A549 (cell line): Measurements from ENCODE around the gene PRG3.

Source experiments
- EP300 ChIP-seq, 2 experiments: fragments of >200 bp; sonication (Bioruptor Twin); formaldehyde crosslinking; IDR thresholded peaks; 2 replicates in 1 of 2; 3 replicates in 1 of 2; pipeline ENCODE4 v1.6.1; 2016 to 2017
- GATA3 ChIP-seq: IDR thresholded peaks from 2 replicates; pipeline ENCODE4 v1.6.1; 2012; ENCODE audit warnings: borderline replicate concordance
- KDM1A ChIP-seq: fragments of 200-600 bp; sonication (generic); IDR thresholded peaks from 2 replicates; pipeline ENCODE4 v1.6.1; 2016; ENCODE audit warnings: low read depth, mild to moderate bottlenecking
- POLR2A ChIP-seq: IDR thresholded peaks from 2 replicates; pipeline ENCODE4 v1.6.1; 2012; ENCODE audit warnings: mild to moderate bottlenecking, low read length
- SMC3 ChIP-seq: fragments of >200 bp; sonication (Bioruptor Twin); formaldehyde crosslinking; IDR thresholded peaks from 3 replicates; pipeline ENCODE4 v1.6.1; 2018; ENCODE audit warnings: inconsistent platforms
- TF ChIP-seq, protein P1 (sequence below): fragments of >200 bp; sonication (Bioruptor Twin); formaldehyde crosslinking; IDR thresholded peaks from 3 replicates; pipeline ENCODE4 v1.5.1; 2016

DNA sequence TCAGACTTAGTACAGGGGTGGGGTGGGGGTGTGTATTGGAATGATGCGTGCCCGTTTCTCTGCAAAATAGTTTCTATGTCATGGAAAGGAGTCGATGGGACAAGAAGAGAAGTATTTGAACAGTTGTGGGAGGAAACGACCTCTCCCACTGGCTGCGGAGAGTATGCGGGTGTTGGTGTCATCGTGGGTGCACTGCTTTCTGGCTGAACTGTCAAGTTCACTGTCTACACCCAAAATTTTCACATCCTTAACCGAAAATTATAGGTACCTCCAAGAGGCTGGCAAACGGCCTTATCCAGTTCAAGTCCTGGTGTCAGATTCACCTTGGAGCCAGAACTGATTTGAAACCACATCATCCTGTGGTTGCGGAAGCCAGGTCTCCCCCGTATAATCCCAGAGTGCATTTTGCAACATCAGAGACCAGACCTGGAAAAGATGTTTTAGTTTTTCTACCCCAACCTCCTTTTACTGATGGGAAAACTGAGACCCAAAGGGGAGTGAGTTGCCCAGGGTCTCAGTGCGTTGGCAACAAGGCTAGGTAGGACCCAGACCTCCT, 44.8 kb downstream of the PRG3 start:
- TF ChIP-seq GATA3 (no peak), KDM1A (no peak), EP300 (IDR thresholded peaks at IDR 0.05) (no peak), POLR2A (no peak), SMC3 (no peak)
- TF ChIP-seq, protein P1, sequence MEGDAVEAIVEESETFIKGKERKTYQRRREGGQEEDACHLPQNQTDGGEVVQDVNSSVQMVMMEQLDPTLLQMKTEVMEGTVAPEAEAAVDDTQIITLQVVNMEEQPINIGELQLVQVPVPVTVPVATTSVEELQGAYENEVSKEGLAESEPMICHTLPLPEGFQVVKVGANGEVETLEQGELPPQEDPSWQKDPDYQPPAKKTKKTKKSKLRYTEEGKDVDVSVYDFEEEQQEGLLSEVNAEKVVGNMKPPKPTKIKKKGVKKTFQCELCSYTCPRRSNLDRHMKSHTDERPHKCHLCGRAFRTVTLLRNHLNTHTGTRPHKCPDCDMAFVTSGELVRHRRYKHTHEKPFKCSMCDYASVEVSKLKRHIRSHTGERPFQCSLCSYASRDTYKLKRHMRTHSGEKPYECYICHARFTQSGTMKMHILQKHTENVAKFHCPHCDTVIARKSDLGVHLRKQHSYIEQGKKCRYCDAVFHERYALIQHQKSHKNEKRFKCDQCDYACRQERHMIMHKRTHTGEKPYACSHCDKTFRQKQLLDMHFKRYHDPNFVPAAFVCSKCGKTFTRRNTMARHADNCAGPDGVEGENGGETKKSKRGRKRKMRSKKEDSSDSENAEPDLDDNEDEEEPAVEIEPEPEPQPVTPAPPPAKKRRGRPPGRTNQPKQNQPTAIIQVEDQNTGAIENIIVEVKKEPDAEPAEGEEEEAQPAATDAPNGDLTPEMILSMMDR, result no peak
